GM19438 (cell line): ENCODE measurements around the gene SLC35G6.
A peak's percentile ranks its signal among the peaks of the same experiment; 100 is the strongest.
"Not testable (repeated sequence)": the region's sequence is repeated elsewhere in the genome, so short reads cannot be mapped to it uniquely, and the experiment has no call there.

ENCODE experiments used
- ATAC-seq: cut with Tn5 transposase; IDR thresholded peaks from one replicate; pipeline ENCODE4 v1.9.1; 2021; ENCODE audit warnings: low read depth; ENCODE audit not compliant: unreplicated experiment

The SLC35G6 gene

DNA sequence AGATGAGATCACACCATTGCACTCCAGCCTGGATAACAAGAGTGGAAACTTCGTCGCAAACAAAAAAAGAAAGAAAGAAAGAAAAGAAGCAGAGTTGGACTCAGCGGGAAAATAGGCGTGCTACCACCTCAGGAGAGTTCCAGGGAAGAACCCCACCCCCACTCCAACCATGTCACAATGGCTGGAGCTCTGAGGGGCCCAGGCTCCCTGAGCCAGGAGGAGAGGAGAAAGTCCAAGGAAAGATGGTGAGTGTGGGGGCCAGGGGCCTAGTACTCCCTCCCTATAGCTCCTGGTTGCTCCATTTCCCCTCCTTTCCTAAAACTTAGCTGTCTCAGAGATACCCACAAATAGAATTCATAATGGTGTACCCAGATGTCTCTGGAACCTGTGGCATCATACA, at the start of gene SLC35G6:
Gene SLC35G6 (plus strand): TSS at position 172 of the 400 bp plus-strand sequence. CDS start 71 bp downstream, at position 243.
- not testable (repeated sequence) for ATAC-seq

DNA sequence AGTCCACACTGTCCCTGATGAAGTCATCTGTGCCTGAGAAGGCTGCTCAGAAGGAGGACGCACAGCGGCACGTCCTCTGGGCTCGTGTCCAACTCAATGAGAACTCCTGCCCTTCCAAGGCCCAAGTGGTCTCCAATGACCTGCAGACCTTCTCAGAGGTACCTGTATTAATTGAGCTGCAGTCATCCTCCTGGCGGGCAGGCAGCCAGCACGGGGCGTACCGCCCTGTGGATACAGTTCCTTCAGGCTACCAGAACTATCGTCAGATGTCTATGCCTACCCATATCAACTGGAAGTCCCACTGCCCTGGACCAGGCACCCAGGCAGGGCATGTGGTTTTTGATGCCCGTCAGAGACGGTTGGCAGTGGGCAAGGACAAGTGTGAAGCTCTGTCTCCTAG, 49.0 kb upstream of the SLC35G6 start:
- no peak for ATAC-seq

DNA sequence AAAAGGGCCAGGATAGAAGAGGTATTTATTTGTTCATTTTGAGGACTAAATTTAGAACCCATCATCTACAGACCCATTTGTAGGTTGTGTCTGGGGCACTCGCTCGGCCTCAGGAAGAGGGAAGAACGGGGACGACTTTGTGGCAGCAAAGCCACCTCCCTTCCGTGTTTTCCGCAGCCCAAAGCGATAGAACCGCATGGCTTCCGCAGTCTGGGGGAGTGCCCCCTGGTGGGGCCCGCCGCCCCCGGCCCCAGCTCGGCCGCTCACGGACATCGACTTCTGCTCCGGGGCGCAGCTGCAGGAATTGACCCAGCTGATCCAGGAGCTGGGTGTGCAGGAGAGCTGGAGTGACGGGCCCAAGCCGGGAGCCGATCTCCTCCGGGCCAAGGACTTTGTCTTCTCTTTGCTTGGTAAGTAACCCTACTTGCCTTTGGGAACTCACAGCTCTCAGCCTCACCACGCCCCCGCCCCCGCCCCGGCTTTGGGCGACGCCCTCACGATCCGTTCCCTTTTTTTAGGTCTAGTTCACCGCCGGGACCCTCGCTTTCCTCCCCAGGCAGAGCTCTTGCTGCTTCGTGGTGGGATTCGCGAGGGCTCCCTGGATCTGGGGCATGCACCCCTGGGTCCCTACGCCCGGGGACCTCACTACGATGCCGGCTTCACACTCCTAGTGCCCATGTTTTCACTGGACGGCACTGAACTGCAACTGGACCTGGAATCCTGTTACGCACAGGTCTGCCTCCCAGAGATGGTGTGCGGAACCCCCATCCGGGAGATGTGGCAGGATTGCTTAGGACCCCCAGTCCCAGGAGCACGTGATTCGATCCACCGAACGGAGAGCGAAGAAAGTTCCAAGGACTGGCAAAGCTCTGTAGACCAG, 45.3 kb upstream of the SLC35G6 start:
- ATAC-seq = peak; percentile 26

DNA sequence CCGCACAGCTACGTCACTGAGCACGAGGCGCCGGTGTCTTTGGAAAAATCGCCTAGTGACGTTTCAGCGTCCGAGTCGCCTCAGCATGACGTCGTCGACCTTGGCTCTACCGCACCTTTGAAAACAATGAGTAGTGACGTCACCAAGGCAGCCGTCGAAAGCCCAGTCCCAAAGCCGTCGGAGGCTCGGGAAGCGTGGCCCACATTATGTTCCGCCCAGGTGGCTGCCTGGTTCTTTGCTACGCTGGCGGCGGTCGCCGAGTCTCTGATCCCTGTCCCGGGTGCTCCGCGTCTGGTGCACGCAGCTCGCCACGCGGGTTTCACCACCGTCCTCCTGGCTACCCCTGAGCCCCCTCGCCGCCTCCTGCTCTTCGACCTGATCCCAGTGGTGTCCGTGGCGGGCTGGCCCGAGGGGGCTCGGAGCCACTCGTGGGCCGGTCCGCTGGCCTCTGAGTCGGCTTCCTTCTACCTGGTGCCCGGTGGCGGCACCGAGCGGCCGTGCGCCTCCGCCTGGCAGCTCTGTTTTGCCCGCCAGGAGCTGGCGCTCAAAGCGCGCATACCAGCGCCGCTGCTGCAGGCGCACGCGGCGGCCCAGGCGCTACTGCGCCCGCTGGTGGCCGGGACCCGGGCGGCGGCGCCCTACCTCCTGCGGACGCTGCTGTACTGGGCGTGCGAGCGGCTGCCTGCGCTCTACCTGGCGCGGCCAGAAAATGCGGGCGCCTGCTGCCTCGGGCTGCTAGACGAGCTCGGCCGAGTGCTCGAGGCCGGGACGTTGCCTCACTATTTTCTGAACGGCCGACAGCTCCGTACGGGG, 44.5 kb upstream of the SLC35G6 start:
- ATAC-seq = no peak

DNA sequence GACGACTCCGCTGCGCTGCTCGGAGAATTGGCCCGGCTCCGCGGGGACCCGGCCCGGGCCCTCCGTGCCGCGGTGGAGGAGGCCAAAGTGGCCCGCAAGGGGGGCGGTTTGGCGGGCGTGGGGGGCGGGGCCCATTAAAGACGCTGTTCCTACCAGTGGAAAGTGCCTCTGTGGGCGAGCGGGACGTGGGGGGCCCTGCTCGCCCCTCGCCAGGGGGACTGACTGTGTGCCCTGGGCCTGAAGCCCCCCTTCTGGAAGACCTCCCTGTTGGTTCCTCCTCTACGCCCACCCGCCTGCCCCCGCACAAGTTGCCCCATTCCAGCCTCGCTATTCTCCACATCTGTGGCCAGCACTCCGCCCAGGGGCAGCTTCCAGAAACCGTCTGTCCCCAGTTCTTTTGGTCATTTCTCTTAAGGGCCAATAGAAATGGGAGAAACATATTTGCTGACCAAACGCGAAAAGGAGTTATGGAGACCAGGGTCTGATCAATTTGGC, 43.8 kb upstream of the SLC35G6 start:
- no peak for ATAC-seq

DNA sequence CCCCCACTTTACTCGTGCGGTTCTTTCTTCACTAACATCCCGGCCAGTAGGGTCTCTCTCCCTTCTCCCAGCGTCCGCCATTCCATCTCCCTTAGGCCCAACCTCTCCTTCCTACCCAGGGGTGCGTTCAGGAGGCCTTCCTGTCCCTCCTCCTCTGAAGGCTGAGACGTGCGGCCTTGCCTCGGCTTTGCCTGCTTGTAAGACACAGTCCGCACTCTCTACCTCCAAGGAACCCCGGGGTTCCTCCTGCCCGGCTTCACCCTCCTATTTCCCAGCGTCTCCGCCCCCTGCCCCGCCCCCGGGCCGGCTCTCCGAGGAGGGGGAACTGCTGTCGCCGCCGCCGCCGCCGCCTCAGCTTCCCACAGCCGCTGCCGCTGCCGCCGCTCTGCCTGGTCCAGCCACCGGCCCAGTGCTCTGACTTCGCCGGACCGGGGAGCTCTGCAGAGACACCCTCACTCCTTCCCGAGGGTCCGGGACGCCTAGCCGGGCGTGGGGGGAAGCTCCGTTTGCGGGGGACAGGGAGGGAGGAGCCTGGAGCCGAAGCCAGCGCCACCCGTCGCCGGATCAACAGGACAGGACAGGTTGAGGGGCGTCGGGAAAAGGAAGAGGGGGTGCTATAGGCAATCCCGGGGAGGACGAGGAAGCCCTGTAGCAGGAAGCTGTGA, 43.2 kb upstream of the SLC35G6 start:
- no peak for ATAC-seq

DNA sequence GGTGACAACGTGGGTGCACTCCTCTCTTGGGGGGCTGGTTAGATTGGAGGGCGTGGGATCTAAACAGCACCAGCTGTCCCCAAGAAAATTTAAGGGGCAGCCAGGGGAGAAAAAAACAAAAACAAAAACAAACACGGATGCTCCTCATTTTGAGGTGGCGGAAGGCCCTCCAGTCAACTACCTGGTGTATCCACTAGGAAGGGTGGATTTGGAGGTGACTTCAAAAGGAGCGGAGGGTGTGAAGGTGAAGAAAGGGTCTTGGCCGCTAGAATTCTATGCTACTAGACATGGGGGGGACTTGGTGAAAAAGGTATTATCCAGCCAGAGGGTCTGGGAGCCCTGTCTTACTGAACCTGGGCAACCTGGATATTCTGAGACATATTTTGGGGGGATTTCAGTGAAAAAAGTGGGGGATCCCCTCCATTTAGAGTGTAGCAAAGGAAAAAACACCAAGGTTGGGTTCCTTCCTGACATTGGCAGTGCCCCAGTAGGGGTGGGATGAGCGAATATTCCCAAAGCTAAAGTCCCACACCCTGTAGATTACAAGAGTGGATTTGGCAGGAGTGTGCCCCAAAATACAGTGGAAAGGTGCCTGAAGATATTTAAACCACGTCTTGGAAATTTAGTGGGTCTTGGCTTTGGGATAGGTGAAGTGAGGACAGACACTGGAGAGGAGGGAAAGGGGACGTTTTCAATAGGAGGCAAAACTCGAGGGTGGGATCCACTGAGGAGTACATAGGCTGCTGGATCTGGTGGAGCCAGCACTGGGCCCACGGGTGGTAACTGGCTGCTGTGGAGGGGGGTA, 42.4 kb upstream of the SLC35G6 start:
- no peak for ATAC-seq

DNA sequence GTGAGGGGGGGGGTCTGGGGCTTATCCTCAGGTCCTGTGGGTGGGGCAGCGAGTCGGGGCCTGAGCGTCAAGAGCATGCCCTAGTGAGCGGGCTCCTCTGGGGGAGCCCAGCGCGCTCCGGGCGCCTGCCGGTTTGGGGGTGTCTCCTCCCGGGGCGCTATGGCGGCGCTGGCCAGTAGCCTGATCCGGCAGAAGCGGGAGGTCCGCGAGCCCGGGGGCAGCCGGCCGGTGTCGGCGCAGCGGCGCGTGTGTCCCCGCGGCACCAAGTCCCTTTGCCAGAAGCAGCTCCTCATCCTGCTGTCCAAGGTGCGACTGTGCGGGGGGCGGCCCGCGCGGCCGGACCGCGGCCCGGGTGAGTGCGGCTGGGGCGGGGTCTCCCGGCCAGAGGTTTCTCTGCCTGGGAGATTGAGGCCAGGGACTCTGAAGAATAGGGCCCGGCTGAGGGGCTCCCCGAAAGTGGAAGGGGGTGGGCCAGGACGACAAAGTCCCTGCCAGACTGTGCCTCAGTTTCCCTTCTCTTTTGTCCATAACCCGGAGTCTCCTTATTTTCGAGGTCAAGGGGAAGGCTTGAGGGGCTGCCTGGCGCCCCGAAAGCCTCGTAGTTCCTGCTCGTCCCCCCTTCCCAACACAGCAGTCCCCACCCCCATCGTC, 41.7 kb upstream of the SLC35G6 start, which contains the start of gene FGF11:
Gene FGF11 (plus strand): TSS at position 51 of the 651 bp plus-strand sequence. CDS start 109 bp downstream, at position 160.
- no peak for ATAC-seq

DNA sequence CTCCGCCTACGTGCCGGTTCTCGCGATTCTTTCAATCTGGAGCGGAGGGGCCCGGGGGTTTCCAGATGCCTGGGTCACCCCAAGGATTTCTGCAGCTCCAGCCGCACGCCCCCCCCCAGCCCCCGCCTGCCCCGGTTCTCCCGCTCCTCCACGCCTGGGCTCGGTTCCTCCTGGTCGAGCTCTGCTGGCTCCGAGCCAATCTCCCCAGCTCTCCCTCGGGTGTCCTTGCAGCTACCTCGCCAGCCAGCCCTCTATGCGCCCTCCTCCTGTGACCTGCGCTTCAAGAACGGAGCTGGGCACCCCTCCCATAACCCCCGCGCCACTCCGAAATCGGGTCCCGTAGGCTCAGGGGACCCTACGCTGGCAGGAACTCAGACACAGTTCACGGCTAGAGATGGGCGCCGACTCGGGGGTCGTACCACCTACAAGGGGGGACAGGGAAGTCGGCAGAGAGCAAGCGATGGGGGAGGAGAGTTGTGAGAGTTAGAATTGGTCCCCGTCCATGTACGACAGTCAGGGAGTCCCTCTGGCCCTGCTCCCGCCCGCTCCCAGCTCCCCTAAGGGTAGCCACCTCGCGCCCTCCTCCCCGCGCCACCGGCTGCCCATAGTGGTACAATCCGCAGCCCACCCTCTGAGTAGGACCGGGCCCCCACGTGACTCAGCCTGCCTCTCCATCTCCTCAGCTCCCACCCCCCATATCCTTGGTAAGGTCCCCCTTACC, 41.0 kb upstream of the SLC35G6 start:
- ATAC-seq = no peak

DNA sequence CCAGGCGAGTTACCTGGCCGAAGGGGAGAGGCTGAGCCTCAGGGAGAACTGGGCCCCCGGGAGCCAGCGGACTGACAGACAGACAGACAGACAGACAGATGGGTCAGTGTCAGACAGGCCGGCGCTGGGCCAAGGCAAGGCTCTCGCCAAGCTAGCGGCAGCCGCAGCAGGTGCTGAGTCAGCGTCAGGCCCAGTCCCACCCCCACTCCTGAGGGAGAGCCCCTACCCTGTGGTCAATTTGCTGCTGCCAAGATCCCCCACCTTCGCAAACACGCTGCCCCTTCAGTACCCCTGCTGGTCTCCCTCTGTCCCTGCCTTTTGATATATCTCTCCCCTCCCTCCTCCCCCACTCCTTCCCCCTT, 40.4 kb upstream of the SLC35G6 start:
- ATAC-seq = no peak

DNA sequence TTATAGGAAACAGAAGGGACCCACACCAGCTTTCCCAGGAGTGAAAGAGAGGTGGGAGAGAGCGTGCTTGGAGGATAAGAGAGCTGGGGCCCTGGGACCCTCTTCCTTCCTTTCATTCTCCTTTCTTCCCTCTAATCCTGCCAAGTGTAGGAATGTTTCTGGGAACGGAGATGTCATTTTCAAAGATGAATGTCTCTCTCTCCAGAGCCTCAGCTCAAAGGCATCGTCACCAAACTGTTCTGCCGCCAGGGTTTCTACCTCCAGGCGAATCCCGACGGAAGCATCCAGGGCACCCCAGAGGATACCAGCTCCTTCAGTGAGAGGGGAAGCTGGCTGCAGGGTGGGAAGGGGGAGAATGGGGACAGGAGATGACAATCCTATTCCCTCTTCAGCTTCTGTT, 40.0 kb upstream of the SLC35G6 start:
- no peak for ATAC-seq

DNA sequence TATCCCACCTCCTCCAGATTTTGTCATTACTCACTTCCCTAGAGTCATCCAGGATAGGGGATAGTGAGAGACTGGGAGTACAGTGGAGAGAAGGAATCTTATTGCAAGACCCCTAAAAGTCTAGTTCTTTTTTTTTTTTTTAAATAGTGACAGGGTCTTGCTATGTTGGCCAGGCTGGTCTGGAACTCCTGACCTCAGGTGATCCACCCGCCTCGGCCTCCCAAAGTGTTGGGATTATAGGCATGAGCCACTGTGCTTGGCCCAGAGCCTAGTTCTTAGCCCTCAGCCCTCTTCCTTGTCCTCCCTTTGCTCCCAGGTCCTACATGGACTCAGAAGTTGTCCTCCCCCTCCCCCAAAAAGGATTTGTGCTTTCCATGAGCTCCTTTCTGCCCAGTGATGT, 39.1 kb upstream of the SLC35G6 start:
- no peak for ATAC-seq

DNA sequence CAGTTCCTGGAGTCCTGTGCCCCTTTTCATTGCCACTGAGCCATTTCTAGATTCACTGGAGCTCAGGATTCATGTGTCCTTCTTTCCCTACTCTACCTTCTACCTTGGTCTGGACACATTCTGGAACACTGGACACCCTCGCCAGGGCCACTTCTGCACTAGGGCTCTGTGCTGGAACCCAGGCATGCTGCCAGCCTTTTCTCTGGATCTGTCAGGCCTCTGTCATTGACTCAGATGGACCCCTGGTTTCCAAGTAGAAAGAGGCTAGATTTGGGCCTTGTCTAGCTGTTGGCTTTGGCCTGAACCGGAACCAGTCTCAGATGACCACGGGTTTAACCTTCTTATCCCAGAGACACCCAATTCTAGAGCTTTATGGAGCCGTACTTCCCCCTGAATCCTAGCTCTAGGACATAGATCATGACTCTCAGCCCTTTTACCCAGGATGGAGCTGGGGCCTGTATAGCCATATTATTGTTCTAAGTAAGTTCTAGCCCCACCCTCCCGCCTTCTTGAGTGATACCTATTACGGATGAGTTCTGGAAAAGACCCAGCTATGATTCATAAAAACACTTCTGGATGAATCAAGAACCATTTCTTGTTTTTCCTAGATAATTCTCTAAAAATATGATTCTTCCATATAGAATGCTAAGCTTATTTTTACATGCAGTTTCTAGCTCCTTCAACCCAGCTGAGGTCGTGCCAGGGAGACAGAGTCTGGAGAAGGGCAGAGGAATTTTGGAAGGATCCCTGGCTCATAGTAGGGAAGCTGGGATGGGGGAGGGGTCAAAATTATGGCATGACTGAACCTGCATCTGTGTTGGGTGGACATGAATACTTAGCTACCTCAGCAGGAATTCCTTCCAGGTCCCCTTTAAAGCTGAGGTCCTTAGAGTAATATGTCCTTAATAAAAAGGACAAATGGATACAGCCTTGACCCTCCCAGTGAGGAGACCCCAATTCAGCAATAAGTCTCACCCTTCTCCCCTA, 37.5 kb upstream of the SLC35G6 start:
- no peak for ATAC-seq

DNA sequence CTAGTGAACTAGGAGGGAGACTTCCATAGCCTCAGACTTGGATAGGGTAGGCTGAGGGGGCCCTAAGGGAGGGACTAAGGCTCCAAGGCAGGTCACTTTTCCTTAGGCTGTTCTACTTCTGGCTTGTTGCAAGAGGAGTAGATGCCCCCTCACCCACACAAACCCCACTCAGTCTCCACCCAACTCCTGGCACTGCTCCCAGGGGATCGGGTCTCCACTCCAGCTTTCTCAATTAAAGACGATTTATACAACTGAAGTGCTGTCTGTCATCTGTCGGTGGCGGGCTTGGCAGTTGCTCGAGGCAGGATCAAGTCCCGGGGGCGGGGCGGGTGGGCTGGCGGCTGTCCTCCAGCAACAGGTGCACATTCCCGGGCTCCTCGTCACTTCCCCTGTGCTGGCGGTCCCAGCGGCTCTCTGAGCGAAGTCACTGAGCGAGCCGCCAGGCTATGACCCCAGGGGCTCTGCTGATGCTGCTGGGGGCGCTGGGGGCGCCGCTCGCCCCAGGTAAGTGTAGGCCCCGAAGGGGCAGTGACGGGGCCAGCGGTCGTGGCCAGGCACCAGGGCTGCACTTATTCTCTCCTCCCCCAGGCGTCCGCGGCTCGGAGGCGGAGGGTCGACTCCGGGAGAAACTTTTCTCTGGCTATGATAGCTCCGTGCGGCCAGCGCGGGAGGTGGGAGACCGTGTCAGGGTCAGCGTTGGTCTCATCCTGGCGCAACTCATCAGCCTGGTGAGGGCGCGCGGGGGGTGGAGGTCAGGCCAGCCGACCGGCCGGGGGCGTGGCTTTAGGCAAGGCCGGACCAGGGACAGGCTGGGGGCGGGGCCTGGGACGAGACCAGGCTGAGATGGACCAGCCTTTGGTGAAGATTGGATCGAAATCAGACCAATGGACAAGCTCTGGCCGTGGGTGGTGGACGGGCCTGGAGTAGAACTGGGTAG, 36.3 kb upstream of the SLC35G6 start, which contains the start of gene CHRNB1:
Gene CHRNB1 (plus strand): TSS at position 380 of the 937 bp plus-strand sequence. CDS start 67 bp downstream, at position 447.
- no peak for ATAC-seq

DNA sequence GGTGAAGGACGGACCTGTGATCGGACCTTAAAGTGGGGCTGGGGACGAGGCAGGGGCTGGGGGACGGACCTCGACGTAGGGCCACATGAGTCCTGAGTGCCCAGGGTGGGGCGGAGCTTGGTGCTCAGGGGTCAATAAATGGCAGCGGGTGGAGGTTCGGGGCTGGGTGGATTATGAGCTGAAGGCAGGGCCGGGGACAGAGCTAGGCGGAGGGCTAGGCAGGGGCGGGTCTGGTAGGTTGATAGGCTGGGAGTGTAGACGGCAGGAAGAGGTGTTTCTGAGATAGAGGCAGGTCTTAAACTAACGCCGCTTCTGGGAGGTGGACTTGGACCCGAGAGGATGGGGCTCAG, 35.7 kb upstream of the SLC35G6 start:
- ATAC-seq = no peak

DNA sequence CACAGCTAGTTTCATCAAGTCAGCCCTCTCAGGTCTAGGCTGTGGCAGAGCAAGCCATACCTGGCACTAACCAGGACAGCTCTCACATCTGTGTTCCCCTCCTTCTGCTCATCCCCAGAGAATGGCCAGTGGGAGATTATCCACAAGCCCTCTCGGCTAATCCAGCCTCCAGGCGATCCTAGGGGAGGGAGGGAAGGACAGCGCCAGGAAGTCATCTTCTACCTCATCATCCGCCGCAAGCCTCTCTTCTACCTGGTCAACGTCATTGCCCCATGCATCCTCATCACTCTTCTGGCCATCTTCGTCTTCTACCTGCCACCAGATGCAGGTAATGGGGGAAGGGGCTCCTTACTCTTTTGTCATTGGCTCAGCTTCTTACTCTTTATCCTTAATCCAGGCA, 32.8 kb upstream of the SLC35G6 start:
- ATAC-seq = no peak
